ENCODE results near the gene FAM120AOS.
"Not testable (repeated sequence)": the region's sequence is repeated elsewhere in the genome, so short reads cannot be mapped to it uniquely, and the experiment has no call there.

FAM120AOS gene

GRCh38 chr9:93466416-93467061 is 13.2 kb upstream of the FAM120AOS start:
- no peak for DNase-seq

- no peak for DNase-seq
Observed at GRCh38 chr9:93465855-93466254, 12.5 kb upstream of the FAM120AOS start.

GRCh38 chr9:93464876-93465275 is 11.5 kb upstream of the FAM120AOS start:
- DNase-seq, result no peak

- DNase-seq, result no peak
Observed at GRCh38 chr9:93464395-93464794, 11.0 kb upstream of the FAM120AOS start.

- no peak for DNase-seq
Observed at GRCh38 chr9:93463638-93464248, 10.4 kb upstream of the FAM120AOS start.

- no peak for DNase-seq
Observed at GRCh38 chr9:93461821-93462220, 8.4 kb upstream of the FAM120AOS start.

- no peak for DNase-seq
Observed at GRCh38 chr9:93461414-93461743, 8.0 kb upstream of the FAM120AOS start.

- DNase-seq, result no peak
Observed at GRCh38 chr9:93460689-93461413, 7.5 kb upstream of the FAM120AOS start.

GRCh38 chr9:93459432-93459847 is 6.1 kb upstream of the FAM120AOS start:
- DNase-seq, result no peak

GRCh38 chr9:93458712-93459111 is 5.3 kb upstream of the FAM120AOS start:
- no peak for DNase-seq

- no peak for DNase-seq
Observed at GRCh38 chr9:93457006-93457405, 3.6 kb upstream of the FAM120AOS start.

- DNase-seq, result no peak
Observed at GRCh38 chr9:93456504-93456903, 3.1 kb upstream of the FAM120AOS start.

- no peak for DNase-seq
Observed at GRCh38 chr9:93456022-93456421, 2.6 kb upstream of the FAM120AOS start.

- no peak for DNase-seq
Observed at GRCh38 chr9:93452710-93453046, 703 bp downstream of the FAM120AOS start.

GRCh38 chr9:93451849-93452709 is 1.3 kb downstream of the FAM120AOS start:
- peak; percentile 21 for DNase-seq

GRCh38 chr9:93450945-93451815 is 2.2 kb downstream of the FAM120AOS start, which contains the start of gene FAM120A:
TSS of gene FAM120A (plus strand) at chr9:93451685. CDS start at chr9:93451916, 231 bp downstream.
- peak; percentile 72 for DNase-seq

GRCh38 chr9:93447655-93448054 is 5.7 kb downstream of the FAM120AOS start:
- DNase-seq, result no peak

- DNase-seq, result no peak
Observed at GRCh38 chr9:93446073-93446472, 7.3 kb downstream of the FAM120AOS start.

- no peak for DNase-seq
Observed at GRCh38 chr9:93440896-93441580, 12.3 kb downstream of the FAM120AOS start.

GRCh38 chr9:93439301-93439700 is 14.1 kb downstream of the FAM120AOS start:
- DNase-seq, result not testable (repeated sequence)

- DNase-seq, result no peak
Observed at GRCh38 chr9:93437996-93438395, 15.4 kb downstream of the FAM120AOS start.
